T-helper 1 cell (primary cell): ENCODE results near the gene ABCF1.

ENCODE experiments used
- DNase-seq, 5 donors: peaks; one replicate each; pipeline ENCODE4 v3.0.0-alpha.2; 2012 to 2020

The ABCF1 gene

GRCh38 chr6:30560930-30561329 is 10.3 kb upstream of the ABCF1 start:
- DNase-seq, result no peak

- DNase-seq, result no peak
These were observed 8.5 kb upstream of the ABCF1 start for GRCh38 chr6:30562470-30563425.

- no peak for DNase-seq
These were observed 7.1 kb upstream of the ABCF1 start for GRCh38 chr6:30564114-30564513.

- no peak for DNase-seq
These were observed 5.5 kb upstream of the ABCF1 start for GRCh38 chr6:30565772-30566171.

- peak in 1 of 5 donors; percentile 29 for DNase-seq
These were observed 3.0 kb upstream of the ABCF1 start for GRCh38 chr6:30568245-30568644.

- DNase-seq, result no peak
These were observed 979 bp upstream of the ABCF1 start for GRCh38 chr6:30570263-30570662.

GRCh38 chr6:30570740-30571074 is 535 bp upstream of the ABCF1 start:
- DNase-seq, result no peak

- no peak for DNase-seq
These were observed 480 bp downstream of the ABCF1 start for GRCh38 chr6:30571762-30572082.

GRCh38 chr6:30572148-30572547 is 906 bp downstream of the ABCF1 start:
- DNase-seq, result no peak

- no peak for DNase-seq
These were observed 1.9 kb downstream of the ABCF1 start for GRCh38 chr6:30573113-30573512.

GRCh38 chr6:30578051-30578450 is 6.8 kb downstream of the ABCF1 start:
- no peak for DNase-seq

GRCh38 chr6:30583921-30584320 is 12.7 kb downstream of the ABCF1 start:
- no peak for DNase-seq

GRCh38 chr6:30589754-30590358 is 18.6 kb downstream of the ABCF1 start:
- no peak for DNase-seq

- no peak for DNase-seq
These were observed 19.3 kb downstream of the ABCF1 start for GRCh38 chr6:30590509-30590908.

- DNase-seq, result no peak
These were observed 19.8 kb downstream of the ABCF1 start for GRCh38 chr6:30591008-30591407.

- DNase-seq, result no peak
These were observed 21.0 kb downstream of the ABCF1 start for GRCh38 chr6:30592287-30592686.

- DNase-seq, result peak; percentile 45 to 79 (median 68)
These were observed 26.3 kb downstream of the ABCF1 start for GRCh38 chr6:30597315-30598144.

- DNase-seq, result no peak
These were observed 27.8 kb downstream of the ABCF1 start for GRCh38 chr6:30598912-30599624.

- no peak for DNase-seq
These were observed 28.5 kb downstream of the ABCF1 start for GRCh38 chr6:30599625-30600324.

GRCh38 chr6:30600451-30600961 is 29.3 kb downstream of the ABCF1 start:
- no peak for DNase-seq

GRCh38 chr6:30601436-30601814 is 30.2 kb downstream of the ABCF1 start:
- DNase-seq, result no peak
